Stimulated activated memory B cell treated with anti-CD40 and anti-IgM and Interleukin-4, amounts not matched to agents 10 μg/mL and 1 μg/mL and 100 μg/mL, for 72 hours (primary cell): ENCODE results near the gene DOC2A.
"Not testable (repeated sequence)": the region's sequence is repeated elsewhere in the genome, so short reads cannot be mapped to it uniquely, and the experiment has no call there.

Experiments
- ATAC-seq: fragments of 150-1000 bp; cut with Tn5 transposase; 2 replicates; pipeline ENCODE4 v1.10.0; 2021
- H3K27ac Mint-ChIP-seq: one replicate; pipeline ENCODE4 v1.8.0; 2022; ENCODE audit warnings: mild to moderate bottlenecking, mixed read lengths
- H3K27me3 Mint-ChIP-seq: one replicate; pipeline ENCODE4 v1.8.0; 2022; ENCODE audit warnings: mixed read lengths
- H3K36me3 Mint-ChIP-seq: one replicate; pipeline ENCODE4 v1.8.0; 2022; ENCODE audit warnings: mixed read lengths
- H3K4me1 Mint-ChIP-seq: one replicate; pipeline ENCODE4 v1.8.0; 2022; ENCODE audit warnings: mixed read lengths
- H3K4me3 Mint-ChIP-seq: one replicate; pipeline ENCODE4 v1.8.0; 2022; ENCODE audit warnings: mild to moderate bottlenecking, moderate library complexity, mixed read lengths
- H3K9me3 Mint-ChIP-seq: one replicate; pipeline ENCODE4 v1.8.0; 2022; ENCODE audit warnings: mixed read lengths

DOC2A gene

GRCh38 chr16:30010844-30011713, at the start of gene DOC2A:
TSS of gene DOC2A (minus strand) at chr16:30011027. CDS start at chr16:30010222, 805 bp downstream.
- H3K27ac Mint-ChIP-seq, result peak within 1 kb of the TSS; percentile 69
- peaks cover 21% of the 10 kb centered on the region for H3K4me1 Mint-ChIP-seq
- peak within 1 kb of the TSS; percentile 79 for H3K4me3 Mint-ChIP-seq
- peaks cover 53% of the 10 kb centered on the region for H3K27me3 Mint-ChIP-seq
- peak; percentile 49 for ATAC-seq
- no peaks in the 10 kb centered on the region for H3K36me3 Mint-ChIP-seq
- H3K9me3 Mint-ChIP-seq, result no peaks in the 10 kb centered on the region

- H3K4me3 Mint-ChIP-seq, result no peak overlapping the region
- no peaks in the 10 kb centered on the region for H3K27me3 Mint-ChIP-seq
- H3K4me1 Mint-ChIP-seq, result peaks cover 12% of the 10 kb centered on the region
- no peaks in the 10 kb centered on the region for H3K36me3 Mint-ChIP-seq
- no peak for ATAC-seq
- H3K9me3 Mint-ChIP-seq, result no peaks in the 10 kb centered on the region
- no peak overlapping the region for H3K27ac Mint-ChIP-seq
These were observed 49.5 kb upstream of the DOC2A start for GRCh38 chr16:30060346-30060745.

GRCh38 chr16:30054959-30055553, 44.2 kb upstream of the DOC2A start:
- ATAC-seq, result no peak
- H3K36me3 Mint-ChIP-seq, result no peaks in the 10 kb centered on the region
- H3K9me3 Mint-ChIP-seq, result no peaks in the 10 kb centered on the region
- H3K27me3 Mint-ChIP-seq, result peaks cover 10% of the 10 kb centered on the region
- H3K27ac Mint-ChIP-seq, result no peak overlapping the region
- peak overlapping the region; percentile 5 for H3K4me3 Mint-ChIP-seq
- H3K4me1 Mint-ChIP-seq, result peaks cover 8% of the 10 kb centered on the region

DNA sequence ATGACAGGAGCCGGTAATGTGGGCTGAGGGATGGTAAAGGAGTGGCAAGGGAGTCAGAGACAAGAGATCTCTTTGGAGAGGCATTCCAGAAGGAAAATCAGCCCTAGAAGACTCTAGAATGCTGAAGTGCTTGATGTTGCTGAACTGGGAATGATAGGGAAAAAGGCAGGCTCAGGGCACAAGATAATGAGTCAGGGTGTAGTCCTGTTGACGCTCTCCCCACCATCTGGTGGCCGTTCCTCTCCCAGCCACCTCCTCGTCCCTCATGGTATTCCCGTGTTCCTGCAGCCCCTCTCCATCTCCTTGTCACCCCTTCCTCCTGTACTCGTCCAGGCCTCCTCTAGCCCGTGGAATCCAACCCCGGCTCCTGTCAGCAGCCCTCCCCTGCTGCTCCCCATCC, 43.6 kb upstream of the DOC2A start:
- H3K36me3 Mint-ChIP-seq, result no peaks in the 10 kb centered on the region
- no peak overlapping the region for H3K27ac Mint-ChIP-seq
- H3K4me3 Mint-ChIP-seq, result no peak overlapping the region
- ATAC-seq, result no peak
- no peaks in the 10 kb centered on the region for H3K9me3 Mint-ChIP-seq
- H3K27me3 Mint-ChIP-seq, result peaks cover 10% of the 10 kb centered on the region
- peaks cover 8% of the 10 kb centered on the region for H3K4me1 Mint-ChIP-seq

GRCh38 chr16:30053376-30054015, 42.7 kb upstream of the DOC2A start:
- H3K27me3 Mint-ChIP-seq, result peaks cover 10% of the 10 kb centered on the region
- H3K4me1 Mint-ChIP-seq, result peaks cover 8% of the 10 kb centered on the region
- ATAC-seq, result peak; percentile 14
- peak overlapping the region; percentile 51 for H3K27ac Mint-ChIP-seq
- peak overlapping the region; percentile 88 for H3K4me3 Mint-ChIP-seq
- no peaks in the 10 kb centered on the region for H3K36me3 Mint-ChIP-seq
- no peaks in the 10 kb centered on the region for H3K9me3 Mint-ChIP-seq

DNA sequence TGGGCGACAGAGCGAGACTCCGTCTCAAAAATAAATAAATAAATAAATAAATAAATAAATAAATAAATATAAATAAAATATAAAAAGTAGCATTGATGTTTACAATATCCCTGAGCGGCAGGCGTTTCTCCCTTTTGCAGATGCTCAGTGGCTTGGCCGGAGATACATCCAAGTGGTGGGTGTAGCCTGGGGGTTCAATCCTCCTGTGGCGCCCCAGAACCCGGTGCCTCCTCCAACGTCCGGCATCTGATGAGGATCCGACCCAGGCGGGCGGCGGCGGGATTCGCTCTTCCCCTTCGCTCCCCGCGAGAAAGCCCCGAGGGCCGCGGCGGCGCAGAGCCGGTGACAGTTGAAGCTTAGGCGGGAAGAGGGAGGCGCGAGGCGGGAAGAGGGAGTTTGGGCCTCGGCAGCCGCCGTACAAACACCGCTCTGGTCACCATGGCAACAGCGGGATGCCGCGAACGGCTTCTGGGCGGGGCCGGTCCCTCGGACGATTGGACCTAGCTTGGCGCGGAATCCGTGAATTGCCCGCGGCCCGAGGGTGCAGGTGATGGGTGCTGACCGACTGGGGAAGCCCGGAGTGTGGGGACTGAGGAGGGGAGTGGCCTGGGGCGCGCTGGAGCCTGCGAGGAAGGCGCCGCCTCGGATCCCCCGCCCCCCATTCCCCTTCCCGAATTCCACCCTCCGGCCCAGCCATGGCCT, 42.0 kb upstream of the DOC2A start:
- peak; percentile 89 for ATAC-seq
- H3K27me3 Mint-ChIP-seq, result peaks cover 10% of the 10 kb centered on the region
- peaks cover 8% of the 10 kb centered on the region for H3K4me1 Mint-ChIP-seq
- H3K9me3 Mint-ChIP-seq, result no peaks in the 10 kb centered on the region
- peak overlapping the region; percentile 51 for H3K27ac Mint-ChIP-seq
- peak overlapping the region; percentile 88 for H3K4me3 Mint-ChIP-seq
- no peaks in the 10 kb centered on the region for H3K36me3 Mint-ChIP-seq

- Mint-ChIP-seq H3K27me3 (peaks cover 18% of the 10 kb centered on the region), H3K27ac (no peak overlapping the region), H3K4me3 (no peak overlapping the region), H3K36me3 (no peaks in the 10 kb centered on the region), H3K9me3 (no peaks in the 10 kb centered on the region), H3K4me1 (peaks cover 8% of the 10 kb centered on the region)
- no peak for ATAC-seq
These were observed 40.7 kb upstream of the DOC2A start for GRCh38 chr16:30051518-30051917.

GRCh38 chr16:30049871-30050270, 39.0 kb upstream of the DOC2A start:
- Mint-ChIP-seq H3K9me3 (no peaks in the 10 kb centered on the region), H3K4me3 (no peak overlapping the region), H3K27me3 (peaks cover 32% of the 10 kb centered on the region), H3K27ac (no peak overlapping the region), H3K4me1 (peaks cover 8% of the 10 kb centered on the region), H3K36me3 (no peaks in the 10 kb centered on the region)
- no peak for ATAC-seq

DNA sequence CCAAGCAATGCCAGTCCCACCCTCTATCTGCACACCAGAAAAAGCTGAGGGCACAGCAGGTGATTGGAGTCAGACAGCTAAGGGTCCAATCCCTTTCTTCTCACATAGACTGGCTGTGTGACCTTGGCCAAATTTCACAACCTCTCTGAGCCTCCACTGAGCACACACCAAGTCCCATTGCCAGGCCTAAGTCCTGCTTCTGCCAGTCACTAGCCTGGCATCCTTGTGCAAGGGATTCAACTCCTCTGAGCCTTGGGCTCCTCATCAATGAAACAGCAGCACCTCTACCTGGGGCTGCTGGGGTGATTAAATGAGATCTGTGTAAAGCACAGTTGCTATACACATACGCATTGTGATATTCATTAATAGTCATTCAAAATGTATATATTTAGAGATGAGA, 35.8 kb upstream of the DOC2A start:
- Mint-ChIP-seq H3K27me3 (peaks cover 28% of the 10 kb centered on the region), H3K27ac (no peak overlapping the region), H3K36me3 (no peaks in the 10 kb centered on the region), H3K9me3 (no peaks in the 10 kb centered on the region), H3K4me3 (no peak overlapping the region), H3K4me1 (no peaks in the 10 kb centered on the region)
- no peak for ATAC-seq

DNA sequence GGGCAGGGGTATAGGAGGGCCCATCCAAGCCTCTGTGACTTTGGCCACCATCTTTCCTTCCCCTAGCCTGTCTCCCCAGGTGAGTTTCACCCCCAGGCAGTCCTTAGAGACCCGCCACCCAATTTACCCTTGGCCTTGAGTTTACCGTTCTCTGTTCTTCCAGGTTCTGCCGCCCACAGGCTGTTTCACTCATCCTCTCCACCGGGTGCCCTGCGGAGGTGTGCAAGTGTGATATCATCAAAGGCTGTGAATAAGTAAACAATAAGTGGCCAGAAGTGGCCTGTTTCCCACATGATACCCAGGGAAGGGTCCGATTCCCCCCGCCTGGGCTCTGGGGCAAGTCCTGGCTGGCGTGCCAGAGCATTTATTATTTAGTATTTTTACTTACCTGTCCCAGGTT, 35.4 kb upstream of the DOC2A start:
- no peak for ATAC-seq
- H3K4me1 Mint-ChIP-seq, result no peaks in the 10 kb centered on the region
- no peaks in the 10 kb centered on the region for H3K36me3 Mint-ChIP-seq
- no peaks in the 10 kb centered on the region for H3K9me3 Mint-ChIP-seq
- H3K27ac Mint-ChIP-seq, result no peak overlapping the region
- no peak overlapping the region for H3K4me3 Mint-ChIP-seq
- peaks cover 28% of the 10 kb centered on the region for H3K27me3 Mint-ChIP-seq

DNA sequence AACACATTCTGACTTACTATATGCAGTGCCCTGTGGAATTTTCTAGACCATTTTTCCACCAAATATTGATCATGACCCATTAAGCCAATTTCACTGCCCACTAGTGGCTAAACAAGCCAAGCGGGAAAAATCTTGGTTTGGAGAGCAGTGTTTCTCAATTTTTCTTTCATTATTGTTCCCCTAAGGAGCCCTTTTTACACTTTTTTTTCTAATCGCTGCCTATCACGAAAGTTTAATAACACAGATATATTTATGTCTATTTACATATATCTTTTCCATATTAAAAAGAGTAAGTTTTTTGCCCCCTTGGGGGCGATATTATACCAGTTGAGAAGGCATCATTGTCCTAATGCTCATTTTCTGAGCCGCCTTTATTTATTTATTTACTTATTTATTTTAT, 31.0 kb upstream of the DOC2A start:
- no peak for ATAC-seq
- H3K4me3 Mint-ChIP-seq, result no peak overlapping the region

DNA sequence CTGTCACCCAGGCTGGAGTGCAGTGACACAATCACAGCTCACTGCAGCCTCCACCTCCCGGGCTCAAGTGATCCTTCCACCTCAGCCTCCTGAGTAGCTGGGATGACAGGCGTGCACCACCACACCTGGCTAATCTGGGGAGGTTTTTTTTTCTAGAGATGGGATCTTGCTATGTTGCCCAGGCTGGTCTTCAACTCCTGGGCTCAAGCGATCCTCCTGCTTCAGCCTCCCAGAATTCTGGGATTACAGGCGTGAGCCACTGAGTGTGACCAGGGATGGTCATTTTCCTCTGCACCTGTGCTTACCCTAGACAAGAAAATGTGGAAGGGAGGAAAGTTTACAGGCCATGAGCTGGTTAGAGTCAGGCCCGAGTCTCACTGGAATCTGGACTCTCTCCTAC, 29.9 kb upstream of the DOC2A start:
- Mint-ChIP-seq H3K27me3 (peaks cover 24% of the 10 kb centered on the region), H3K27ac (peak overlapping the region; percentile 19)
- ATAC-seq, H3K4me1 Mint-ChIP-seq, H3K36me3 Mint-ChIP-seq, H3K9me3 Mint-ChIP-seq, H3K4me3 Mint-ChIP-seq: not testable (repeated sequence)

More for the DNA sequence above, 31.0 kb upstream of the DOC2A start:
- Mint-ChIP-seq H3K27me3 (peaks cover 24% of the 10 kb centered on the region), H3K4me1 (peaks cover 6% of the 10 kb centered on the region), H3K36me3 (no peaks in the 10 kb centered on the region), H3K9me3 (no peaks in the 10 kb centered on the region), H3K27ac (no peak overlapping the region)

GRCh38 chr16:30040221-30040620, 29.4 kb upstream of the DOC2A start:
- peak; percentile 57 for ATAC-seq
- H3K27ac Mint-ChIP-seq, result peak overlapping the region; percentile 19
- no peak overlapping the region for H3K4me3 Mint-ChIP-seq
- no peaks in the 10 kb centered on the region for H3K9me3 Mint-ChIP-seq
- peaks cover 24% of the 10 kb centered on the region for H3K27me3 Mint-ChIP-seq
- H3K4me1 Mint-ChIP-seq, result peaks cover 9% of the 10 kb centered on the region
- no peaks in the 10 kb centered on the region for H3K36me3 Mint-ChIP-seq

DNA sequence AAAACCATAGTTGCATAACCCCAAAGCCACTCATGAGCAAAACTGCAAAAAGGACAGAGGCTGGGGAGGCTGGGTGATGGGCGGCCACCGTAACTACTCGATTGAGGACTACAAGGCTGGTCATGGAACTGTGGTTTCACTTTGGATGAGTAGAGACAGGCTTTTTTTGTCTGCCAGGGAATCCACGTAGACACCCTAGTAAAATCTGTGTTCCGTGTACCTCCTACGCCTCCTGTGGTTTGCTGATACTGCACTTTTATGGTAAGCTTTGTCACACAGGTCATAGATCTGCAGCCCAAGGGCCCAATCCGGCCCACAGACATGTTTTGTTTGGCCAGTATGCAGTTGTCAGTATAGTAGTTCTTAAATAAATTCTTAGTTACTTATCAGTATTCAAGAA, 22.4 kb upstream of the DOC2A start:
- Mint-ChIP-seq H3K4me3 (no peak overlapping the region), H3K9me3 (no peaks in the 10 kb centered on the region), H3K36me3 (no peaks in the 10 kb centered on the region), H3K27ac (no peak overlapping the region), H3K27me3 (peaks cover 87% of the 10 kb centered on the region), H3K4me1 (peaks cover 20% of the 10 kb centered on the region)
- ATAC-seq, result peak; percentile 64
